Left lung (tissue), 10 donors: ENCODE results near the gene CD180. TPM values are rescaled to one million over a fixed set of nuclear protein-coding genes. Genes with fewer than 3 reads are reported as not detected.

Source experiments
- ATAC-seq: fragments of 200-7000 bp; cut with Tn5 transposase; one replicate; pipeline ENCODE4 v1.9.1; 2020; ENCODE audit warnings: moderate library complexity
- DNase-seq, 4 donors: peaks; one replicate each; pipeline ENCODE4 v3.0.0-alpha.2; 2013 to 2020
- H3K27ac ChIP-seq, 2 donors: fragments of 200-600 bp; sonication (generic) in 1 of 2; one replicate each; pipeline versions ENCODE4 v1.5.0 to v1.8.0; 2020 to 2021
- H3K27me3 ChIP-seq, 2 donors: fragments of 200-600 bp; sonication (generic) in 1 of 2; one replicate each; pipeline versions ENCODE4 v1.5.0 to v1.8.0; 2020 to 2021
- H3K36me3 ChIP-seq, 2 donors: fragments of 200-600 bp; sonication (generic) in 1 of 2; one replicate each; pipeline versions ENCODE4 v1.5.0 to v1.8.0; 2020 to 2021
- H3K4me1 ChIP-seq, 2 donors: fragments of 200-600 bp; one replicate each; pipeline ENCODE4 v1.8.0; 2021
- H3K4me3 ChIP-seq, 2 donors: fragments of 200-600 bp; sonication (generic) in 1 of 2; one replicate each; pipeline versions ENCODE4 v1.5.0 to v1.8.0; 2020 to 2021; ENCODE audit warnings: mild to moderate bottlenecking in 1 of 2
- H3K9me3 ChIP-seq, 2 donors: fragments of 200-600 bp; sonication (generic) in 1 of 2; one replicate each; pipeline versions ENCODE4 v1.5.0 to v1.8.0; 2020 to 2021
- CTCF ChIP-seq, 2 donors: fragments of 200-600 bp; sonication (generic) in 1 of 2; IDR thresholded peaks; one replicate each; pipeline versions ENCODE4 v1.5.0 to v1.8.0; 2021; ENCODE audit warnings: antibody characterized with exemption in 2 of 2
- intact Hi-C, 2 donors: fragments of 100-400 bp; cut with DNase I; formaldehyde crosslinking; loops; one replicate each; pipeline versions ENCODE4 v1.11.2 to v1.14.2; 2022
- polyA plus RNA-seq, 6 donors: library from polyadenylated mRNA; unstranded; fragments of 120-200 nt; gene quantifications; one replicate each; pipeline ENCODE4 v1.2.1, GENCODE V29; 2013; ENCODE audit not compliant: insufficient read length in 6 of 6
- total RNA-seq, 2 donors: library from RNA; stranded (reverse); fragmentation: NEBNext Ultra II Directional; extraction: Animal tissue kit (Norgen Biotek cat#: 25700); gene quantifications; one replicate each; pipeline ENCODE4 v1.2.1, GENCODE V29; 2021
- donor health status: DM: no; HTN: yes; CAD: no.
- donor health status: DM: no; HTN: no; CAD: no.

The CD180 gene
- total and polyA plus RNA-seq, 8 donors = 0.53 to 9.4 (median 1.1) TPM

GRCh38 chr5:67197536-67197935 lies 937 bp upstream of the CD180 start:
- TF ChIP-seq CTCF (IDR thresholded peaks at IDR 0.05) = no peak
- peaks cover 6 to 38% of the 10 kb centered on the region in 2 donors for H3K4me1 ChIP-seq
- H3K27me3 ChIP-seq = no peaks in the 10 kb centered on the region
- intact Hi-C loops = no loop called here
- H3K4me3 ChIP-seq = no peak overlapping the region
- no peaks in the 10 kb centered on the region for H3K9me3 ChIP-seq
- DNase-seq = no peak
- ATAC-seq = no peak
- no peaks in the 10 kb centered on the region for H3K36me3 ChIP-seq
- no peak overlapping the region for H3K27ac ChIP-seq

GRCh38 chr5:67195406-67196275 lies 958 bp downstream of the CD180 start:
- DNase-seq (no peak), ATAC-seq (no peak)
- H3K4me3 ChIP-seq = peak overlapping the region in 1 of 2 donors; percentile 26
- peaks cover 6 to 37% of the 10 kb centered on the region in 2 donors for H3K4me1 ChIP-seq
- no peak for TF ChIP-seq CTCF (IDR thresholded peaks at IDR 0.05)
- no peaks in the 10 kb centered on the region for H3K36me3 ChIP-seq
- H3K27ac ChIP-seq = no peak overlapping the region
- H3K27me3 ChIP-seq = no peaks in the 10 kb centered on the region
- no peaks in the 10 kb centered on the region for H3K9me3 ChIP-seq
- intact Hi-C loops = no loop called here

GRCh38 chr5:67194166-67194565 lies 2.4 kb downstream of the CD180 start:
- peak overlapping the region; percentile 62 to 66 for H3K27ac ChIP-seq
- no peak for TF ChIP-seq CTCF (IDR thresholded peaks at IDR 0.05)
- no peaks in the 10 kb centered on the region for H3K27me3 ChIP-seq
- no peaks in the 10 kb centered on the region for H3K36me3 ChIP-seq
- intact Hi-C loops = no loop called here
- no peaks in the 10 kb centered on the region for H3K9me3 ChIP-seq
- H3K4me3 ChIP-seq = peak overlapping the region in 1 of 2 donors; percentile 26
- DNase-seq (no peak), ATAC-seq (no peak)
- H3K4me1 ChIP-seq = peaks cover 6 to 36% of the 10 kb centered on the region in 2 donors

GRCh38 chr5:67193439-67193807 lies 3.2 kb downstream of the CD180 start:
- ATAC-seq = peak; percentile 45
- Histone ChIP-seq H3K27ac (peak overlapping the region; percentile 62 to 66), H3K4me3 (no peak overlapping the region), H3K36me3 (no peaks in the 10 kb centered on the region), H3K9me3 (no peaks in the 10 kb centered on the region), H3K4me1 (peaks cover 6 to 43% of the 10 kb centered on the region in 2 donors), H3K27me3 (no peaks in the 10 kb centered on the region)
- no peak for DNase-seq
- intact Hi-C loops = no loop called here
- TF ChIP-seq CTCF (IDR thresholded peaks at IDR 0.05) = no peak

GRCh38 chr5:67192719-67193438 lies 3.7 kb downstream of the CD180 start:
- TF ChIP-seq CTCF (IDR thresholded peaks at IDR 0.05) = no peak
- intact Hi-C loops = no loop called here
- peak overlapping the region; percentile 62 to 66 for H3K27ac ChIP-seq
- H3K27me3 ChIP-seq = no peaks in the 10 kb centered on the region
- DNase-seq = peak in 2 of 4 donors; percentile 59 to 67
- peaks cover 6 to 46% of the 10 kb centered on the region in 2 donors for H3K4me1 ChIP-seq
- no peak overlapping the region for H3K4me3 ChIP-seq
- H3K36me3 ChIP-seq = no peaks in the 10 kb centered on the region
- no peaks in the 10 kb centered on the region for H3K9me3 ChIP-seq
- peak; percentile 65 for ATAC-seq
